ENCODE results near the gene UBR1. TPM values are rescaled to one million over a fixed set of nuclear protein-coding genes. Genes with fewer than 3 reads are reported as not detected.
A peak's percentile ranks its signal among the peaks of the same experiment; 100 is the strongest.

UBR1 gene
- total and polyA plus RNA-seq, 10 of the 15 experiments (the other 5 are each of a cell fraction or from before 2014, with no cell fraction given), result 4.5 to 27.5 (median 16.7) TPM

DNA sequence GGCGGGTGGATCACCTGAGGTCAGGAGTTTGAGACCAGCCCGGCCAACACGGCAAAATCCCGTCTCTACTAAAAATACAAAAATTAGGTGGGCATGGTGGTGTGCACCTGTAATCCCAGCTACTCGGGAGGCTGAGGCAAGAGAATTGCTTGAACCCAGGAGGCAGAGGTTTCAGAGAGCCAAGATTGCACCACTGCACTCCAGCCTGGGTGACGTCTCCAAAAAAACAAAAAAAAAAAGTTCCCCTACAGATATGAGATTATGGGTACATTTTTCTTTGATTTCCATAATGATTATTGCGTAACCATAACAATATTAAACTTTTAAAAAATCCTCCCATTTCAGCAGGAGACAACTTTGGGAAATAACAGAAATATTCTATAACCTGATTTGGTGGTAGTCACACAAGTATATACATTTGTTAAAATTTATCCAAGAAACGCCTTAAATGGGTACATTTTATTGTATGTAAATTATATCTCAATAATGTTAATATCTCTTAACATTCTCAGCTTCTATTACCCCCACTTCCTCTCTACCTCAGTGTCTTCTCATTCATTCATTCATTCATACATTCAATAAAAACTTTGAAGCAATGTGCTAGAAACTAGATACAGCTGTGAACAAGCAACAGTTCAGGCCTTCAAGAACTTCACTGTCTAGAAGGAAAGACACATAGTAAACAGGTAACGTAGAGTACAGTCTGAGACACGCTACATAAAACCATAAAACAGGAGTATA lies 6.6 kb downstream of the UBR1 start:
- Histone ChIP-seq H3K27me3 (replicated peaks in 1 of 2; ENCODE audit: control insufficient read depth in 2 of 2, insufficient read depth in 2 of 2, low read length in 1 of 2) (no peaks in the 10 kb centered on the region), H3K9ac (ENCODE audit: control insufficient read depth, insufficient read depth, low read length) (no peak overlapping the region), H3K27ac (ENCODE audit: control insufficient read depth, insufficient read depth) (no peak overlapping the region), H3K4me2 (ENCODE audit: control insufficient read depth, insufficient read depth) (no peak overlapping the region), H3K9me3 (replicated peaks; ENCODE audit: control insufficient read depth, insufficient read depth, low read length) (no peaks in the 10 kb centered on the region), H2AFZ (ENCODE audit: control insufficient read depth, low read depth, low read length) (no peak overlapping the region), H3K79me2 (ENCODE audit: control insufficient read depth, insufficient read depth, low read length) (peaks cover 30% of the 10 kb centered on the region), H4K20me1 (ENCODE audit: control insufficient read depth, insufficient read depth) (no peaks in the 10 kb centered on the region), H3K4me3 (no peak overlapping the region), H3K4me1 (ENCODE audit: control insufficient read depth, insufficient read depth, low read length) (no peaks in the 10 kb centered on the region), H3K36me3 (ENCODE audit: control insufficient read depth in 2 of 2, insufficient read depth in 2 of 2, low read length in 1 of 2) (peaks cover 0 to 5% of the 10 kb centered on the region in 2 experiments; a peak in 2 of 4 replicates)
- CTCF ChIA-PET, result no interaction called here
- intact Hi-C loops (cut with micrococcal nuclease; ENCODE audit: unreplicated experiment), result no loop called here
- peak; percentile 68; the same call in 1 of the 2 replicates for TF ChIP-seq ZNF24 (IDR thresholded peaks at IDR 0.05)
- TF ChIP-seq RB1 (IDR thresholded peaks at IDR 0.05; ENCODE audit: borderline replicate concordance), result no peak
- no peak for TF ChIP-seq POLR2AphosphoS2 (IDR thresholded peaks at IDR 0.05; ENCODE audit: low read depth, low read length)
- TF ChIP-seq KAT2A (conservative IDR thresholded peaks at IDR 0.05; ENCODE audit: control insufficient read depth, low read depth, low read length), result no peak
- no peak for ATAC-seq
- POLR2A ChIA-PET, result no interaction called here
- BruUV-seq (replicated peaks), result no TSS peak
- FAIRE-seq, result no peak
- no peak for DNase-seq (ENCODE audit: low read depth, low spot score)
- 99% methylated on average over 10 of the region's 10 CpGs for WGBS (ENCODE audit: insufficient coverage, insufficient replicate concordance, low lambda C conversion rate, missing lambda C conversion rate)
- SMC1A ChIA-PET (ENCODE audit: uncharacterized antibody, unreplicated experiment), result interaction anchor here (1.1 kb wide), 1 partner anchor 23 kb away, joined by 3 read pairs; no protein-coding TSS in a partner anchor
- in situ Hi-C loops (cut with MboI), result no loop called here
- RAD21 ChIA-PET (ENCODE audit: unreplicated experiment), result no interaction called here

DNA sequence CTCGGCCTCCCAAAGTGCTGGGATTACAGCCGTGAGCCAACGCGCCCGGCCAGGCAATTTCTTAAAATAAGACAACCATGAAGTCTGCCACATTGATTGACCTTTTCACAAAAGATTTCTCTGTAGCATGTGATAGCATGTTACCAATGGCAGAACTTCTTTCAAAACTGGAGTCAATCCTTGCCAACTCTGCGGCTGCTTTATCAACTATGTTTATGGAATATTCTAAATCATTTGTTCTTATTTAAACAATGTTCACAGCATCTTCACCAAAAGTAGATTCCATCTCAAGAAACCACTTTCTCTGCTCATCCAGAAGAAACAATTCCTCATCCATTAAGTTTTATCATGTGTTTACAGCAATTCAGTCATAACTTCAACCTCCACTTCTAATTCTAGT lies 9.4 kb downstream of the UBR1 start:
- H3K4me2 ChIP-seq (ENCODE audit: control insufficient read depth, insufficient read depth), result no peak overlapping the region
- no peak overlapping the region for H3K27ac ChIP-seq (ENCODE audit: control insufficient read depth, insufficient read depth)
- H3K9ac ChIP-seq (ENCODE audit: control insufficient read depth, insufficient read depth, low read length), result no peak overlapping the region
- CTCF ChIA-PET, result interaction anchor here (0.7 kb wide), 1 partner anchor 108 kb away, joined by 4 read pairs; no protein-coding TSS in a partner anchor
- H3K9me3 ChIP-seq (replicated peaks; ENCODE audit: control insufficient read depth, insufficient read depth, low read length), result no peaks in the 10 kb centered on the region
- no peak overlapping the region for H3K4me3 ChIP-seq
- no TSS peak for BruUV-seq (replicated peaks)
- peaks cover 14% of the 10 kb centered on the region for H3K79me2 ChIP-seq (ENCODE audit: control insufficient read depth, insufficient read depth, low read length)
- WGBS (ENCODE audit: insufficient coverage, insufficient replicate concordance, low lambda C conversion rate, missing lambda C conversion rate), result 99% methylated on average over 6 of the region's 6 CpGs
- no peaks in the 10 kb centered on the region for H4K20me1 ChIP-seq (ENCODE audit: control insufficient read depth, insufficient read depth)
- peaks cover 0 to 5% of the 10 kb centered on the region in 2 experiments; a peak in 2 of 4 replicates for H3K36me3 ChIP-seq (ENCODE audit: control insufficient read depth in 2 of 2, insufficient read depth in 2 of 2, low read length in 1 of 2)
- FAIRE-seq (no peak), ATAC-seq (no peak), DNase-seq (ENCODE audit: low read depth, low spot score) (no peak)
- H3K4me1 ChIP-seq (ENCODE audit: control insufficient read depth, insufficient read depth, low read length), result peaks cover 6% of the 10 kb centered on the region; the same call in 1 of the 2 replicates
- SMC1A ChIA-PET (ENCODE audit: uncharacterized antibody, unreplicated experiment), result no interaction called here
- TF ChIP-seq, protein P1, sequence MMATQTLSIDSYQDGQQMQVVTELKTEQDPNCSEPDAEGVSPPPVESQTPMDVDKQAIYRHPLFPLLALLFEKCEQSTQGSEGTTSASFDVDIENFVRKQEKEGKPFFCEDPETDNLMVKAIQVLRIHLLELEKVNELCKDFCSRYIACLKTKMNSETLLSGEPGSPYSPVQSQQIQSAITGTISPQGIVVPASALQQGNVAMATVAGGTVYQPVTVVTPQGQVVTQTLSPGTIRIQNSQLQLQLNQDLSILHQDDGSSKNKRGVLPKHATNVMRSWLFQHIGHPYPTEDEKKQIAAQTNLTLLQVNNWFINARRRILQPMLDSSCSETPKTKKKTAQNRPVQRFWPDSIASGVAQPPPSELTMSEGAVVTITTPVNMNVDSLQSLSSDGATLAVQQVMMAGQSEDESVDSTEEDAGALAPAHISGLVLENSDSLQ (IDR thresholded peaks at IDR 0.05), result no peak
- no peak for TF ChIP-seq EP300 (IDR thresholded peaks at IDR 0.05; ENCODE audit: borderline replicate concordance in 1 of 2, control insufficient read depth in 1 of 2, low read depth in 2 of 2, low read length in 2 of 2)
- TF ChIP-seq YBX1 (IDR thresholded peaks at IDR 0.05), result no peak
- TF ChIP-seq ZNF24 (IDR thresholded peaks at IDR 0.05), result no peak
- TF ChIP-seq SREBF2 (IDR thresholded peaks at IDR 0.05; ENCODE audit: low read length), result no peak
- TF ChIP-seq, protein P2, sequence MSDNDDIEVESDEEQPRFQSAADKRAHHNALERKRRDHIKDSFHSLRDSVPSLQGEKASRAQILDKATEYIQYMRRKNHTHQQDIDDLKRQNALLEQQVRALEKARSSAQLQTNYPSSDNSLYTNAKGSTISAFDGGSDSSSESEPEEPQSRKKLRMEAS (IDR thresholded peaks at IDR 0.05; ENCODE audit: low read depth, low read length), result no peak
- TF ChIP-seq SREBF1 (IDR thresholded peaks at IDR 0.05; ENCODE audit: low read length), result no peak
- TF ChIP-seq DPF2 (IDR thresholded peaks at IDR 0.05), result no peak
- POLR2A ChIA-PET, result interaction anchor here (0.6 kb wide), 1 partner anchor 608 kb away, joined by 3 read pairs; no protein-coding TSS in a partner anchor
- RAD21 ChIA-PET (ENCODE audit: unreplicated experiment), result no interaction called here
- in situ Hi-C loops (cut with MboI) (no loop called here), intact Hi-C loops (cut with micrococcal nuclease; ENCODE audit: unreplicated experiment) (no loop called here)
- H3K27me3 ChIP-seq (replicated peaks in 1 of 2; ENCODE audit: control insufficient read depth in 2 of 2, insufficient read depth in 2 of 2, low read length in 1 of 2), result no peaks in the 10 kb centered on the region
- H2AFZ ChIP-seq (ENCODE audit: control insufficient read depth, low read depth, low read length), result no peak overlapping the region

Data from GM12878 (cell line).